ENCODE data around the gene BARX1.

GRCh38 chr9:93996863-93997262 is 41.7 kb upstream of the BARX1 start:
- no peak for TF ChIP-seq ZSCAN30 (tag by site-specific recombination; IDR thresholded peaks at IDR 0.05)
- TF ChIP-seq, protein P1, sequence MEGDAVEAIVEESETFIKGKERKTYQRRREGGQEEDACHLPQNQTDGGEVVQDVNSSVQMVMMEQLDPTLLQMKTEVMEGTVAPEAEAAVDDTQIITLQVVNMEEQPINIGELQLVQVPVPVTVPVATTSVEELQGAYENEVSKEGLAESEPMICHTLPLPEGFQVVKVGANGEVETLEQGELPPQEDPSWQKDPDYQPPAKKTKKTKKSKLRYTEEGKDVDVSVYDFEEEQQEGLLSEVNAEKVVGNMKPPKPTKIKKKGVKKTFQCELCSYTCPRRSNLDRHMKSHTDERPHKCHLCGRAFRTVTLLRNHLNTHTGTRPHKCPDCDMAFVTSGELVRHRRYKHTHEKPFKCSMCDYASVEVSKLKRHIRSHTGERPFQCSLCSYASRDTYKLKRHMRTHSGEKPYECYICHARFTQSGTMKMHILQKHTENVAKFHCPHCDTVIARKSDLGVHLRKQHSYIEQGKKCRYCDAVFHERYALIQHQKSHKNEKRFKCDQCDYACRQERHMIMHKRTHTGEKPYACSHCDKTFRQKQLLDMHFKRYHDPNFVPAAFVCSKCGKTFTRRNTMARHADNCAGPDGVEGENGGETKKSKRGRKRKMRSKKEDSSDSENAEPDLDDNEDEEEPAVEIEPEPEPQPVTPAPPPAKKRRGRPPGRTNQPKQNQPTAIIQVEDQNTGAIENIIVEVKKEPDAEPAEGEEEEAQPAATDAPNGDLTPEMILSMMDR (tag by site-specific recombination; IDR thresholded peaks at IDR 0.05) = no peak
- no peak for TF ChIP-seq PATZ1 (tag by site-specific recombination; IDR thresholded peaks at IDR 0.05)
- TF ChIP-seq AEBP2 (tag by site-specific recombination; IDR thresholded peaks at IDR 0.05; ENCODE audit: borderline replicate concordance) = no peak
- TF ChIP-seq ZNF558 (tag by site-specific recombination; IDR thresholded peaks at IDR 0.05) = no peak
- TF ChIP-seq ZNF394 (tag by site-specific recombination; IDR thresholded peaks at IDR 0.05; ENCODE audit: borderline replicate concordance) = no peak
- TF ChIP-seq ZNF324 (tag by site-specific recombination; IDR thresholded peaks at IDR 0.05) = no peak
